HG02870 (cell line): ENCODE measurements around the gene ERBB4.
"Not testable (repeated sequence)": the region's sequence is repeated elsewhere in the genome, so short reads cannot be mapped to it uniquely, and the experiment has no call there.

ENCODE experiments used
- ATAC-seq: cut with Tn5 transposase; IDR thresholded peaks from one replicate; pipeline ENCODE4 v1.9.1; 2021; ENCODE audit warnings: mild to moderate bottlenecking, moderate library complexity; ENCODE audit not compliant: unreplicated experiment

The ERBB4 gene

GRCh38 chr2:212237350-212238095, 301.1 kb downstream of the ERBB4 start:
- no peak for ATAC-seq

GRCh38 chr2:212228743-212229171, 309.8 kb downstream of the ERBB4 start:
- ATAC-seq = no peak

GRCh38 chr2:212227755-212228154, 310.8 kb downstream of the ERBB4 start:
- ATAC-seq = no peak

- no peak for ATAC-seq
Observed at GRCh38 chr2:212226114-212226513, 312.5 kb downstream of the ERBB4 start.

GRCh38 chr2:212223696-212224095, 314.9 kb downstream of the ERBB4 start:
- no peak for ATAC-seq

- ATAC-seq = peak; percentile 80
Observed at GRCh38 chr2:212213191-212213590, 325.4 kb downstream of the ERBB4 start.

- ATAC-seq = no peak
Observed at GRCh38 chr2:212208467-212208866, 330.1 kb downstream of the ERBB4 start.

- ATAC-seq = no peak
Observed at GRCh38 chr2:212197776-212198175, 340.8 kb downstream of the ERBB4 start.

- ATAC-seq = no peak
Observed at GRCh38 chr2:212195626-212196025, 343.0 kb downstream of the ERBB4 start.

GRCh38 chr2:212194396-212194795, 344.2 kb downstream of the ERBB4 start:
- no peak for ATAC-seq

GRCh38 chr2:212193803-212194202, 344.8 kb downstream of the ERBB4 start:
- ATAC-seq = no peak

- no peak for ATAC-seq
Observed at GRCh38 chr2:212193056-212193455, 345.5 kb downstream of the ERBB4 start.

- ATAC-seq = not testable (repeated sequence)
Observed at GRCh38 chr2:212191438-212191837, 347.2 kb downstream of the ERBB4 start.

- no peak for ATAC-seq
Observed at GRCh38 chr2:212186166-212186565, 352.4 kb downstream of the ERBB4 start.

- ATAC-seq = no peak
Observed at GRCh38 chr2:212181646-212182045, 357.0 kb downstream of the ERBB4 start.

GRCh38 chr2:212180408-212181083, 358.1 kb downstream of the ERBB4 start:
- no peak for ATAC-seq

- no peak for ATAC-seq
Observed at GRCh38 chr2:212177724-212178123, 360.9 kb downstream of the ERBB4 start.

- no peak for ATAC-seq
Observed at GRCh38 chr2:212176151-212176550, 362.5 kb downstream of the ERBB4 start.

- no peak for ATAC-seq
Observed at GRCh38 chr2:212173756-212174510, 364.7 kb downstream of the ERBB4 start.

- ATAC-seq = no peak
Observed at GRCh38 chr2:212173331-212173730, 365.3 kb downstream of the ERBB4 start.

GRCh38 chr2:212170382-212170781, 368.2 kb downstream of the ERBB4 start:
- no peak for ATAC-seq

GRCh38 chr2:212158081-212158480, 380.5 kb downstream of the ERBB4 start:
- ATAC-seq = no peak
